VCaP (cell line): ENCODE results near the gene DLL3.

Experiments
- H3K27ac ChIP-seq: fragments of 450-650 bp; 2 replicates; pipeline ENCODE4 v1.5.1; 2017
- TF ChIP-seq, protein P1 (sequence below): fragments of 450-650 bp; conservative IDR thresholded peaks from 2 replicates; pipeline ENCODE4 v1.5.1; 2017; ENCODE audit warnings: mild to moderate bottlenecking, moderate library complexity

DLL3 gene

DNA sequence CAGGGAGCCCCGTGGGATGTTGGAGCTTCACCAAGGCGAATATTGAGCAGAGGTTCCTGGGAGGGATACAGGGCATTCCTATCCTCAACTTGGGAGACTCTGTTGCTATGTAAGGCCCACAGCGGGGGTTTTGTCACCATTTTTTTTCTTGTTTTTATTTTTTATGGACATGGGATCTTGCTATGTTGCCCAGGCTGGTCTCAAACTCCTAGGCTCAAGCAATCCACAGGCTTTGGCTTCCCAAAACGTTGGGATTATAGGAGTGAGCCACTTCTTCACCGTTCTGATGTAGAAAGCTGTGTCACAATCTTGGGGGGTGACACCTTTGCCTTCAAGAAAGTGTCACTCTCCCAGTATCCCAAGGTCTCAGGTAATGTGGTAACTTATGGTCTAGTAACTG is 2.6 kb downstream of the DLL3 start:
- no peak overlapping the region for H3K27ac ChIP-seq
- TF ChIP-seq, protein P1, sequence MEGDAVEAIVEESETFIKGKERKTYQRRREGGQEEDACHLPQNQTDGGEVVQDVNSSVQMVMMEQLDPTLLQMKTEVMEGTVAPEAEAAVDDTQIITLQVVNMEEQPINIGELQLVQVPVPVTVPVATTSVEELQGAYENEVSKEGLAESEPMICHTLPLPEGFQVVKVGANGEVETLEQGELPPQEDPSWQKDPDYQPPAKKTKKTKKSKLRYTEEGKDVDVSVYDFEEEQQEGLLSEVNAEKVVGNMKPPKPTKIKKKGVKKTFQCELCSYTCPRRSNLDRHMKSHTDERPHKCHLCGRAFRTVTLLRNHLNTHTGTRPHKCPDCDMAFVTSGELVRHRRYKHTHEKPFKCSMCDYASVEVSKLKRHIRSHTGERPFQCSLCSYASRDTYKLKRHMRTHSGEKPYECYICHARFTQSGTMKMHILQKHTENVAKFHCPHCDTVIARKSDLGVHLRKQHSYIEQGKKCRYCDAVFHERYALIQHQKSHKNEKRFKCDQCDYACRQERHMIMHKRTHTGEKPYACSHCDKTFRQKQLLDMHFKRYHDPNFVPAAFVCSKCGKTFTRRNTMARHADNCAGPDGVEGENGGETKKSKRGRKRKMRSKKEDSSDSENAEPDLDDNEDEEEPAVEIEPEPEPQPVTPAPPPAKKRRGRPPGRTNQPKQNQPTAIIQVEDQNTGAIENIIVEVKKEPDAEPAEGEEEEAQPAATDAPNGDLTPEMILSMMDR: no peak

DNA sequence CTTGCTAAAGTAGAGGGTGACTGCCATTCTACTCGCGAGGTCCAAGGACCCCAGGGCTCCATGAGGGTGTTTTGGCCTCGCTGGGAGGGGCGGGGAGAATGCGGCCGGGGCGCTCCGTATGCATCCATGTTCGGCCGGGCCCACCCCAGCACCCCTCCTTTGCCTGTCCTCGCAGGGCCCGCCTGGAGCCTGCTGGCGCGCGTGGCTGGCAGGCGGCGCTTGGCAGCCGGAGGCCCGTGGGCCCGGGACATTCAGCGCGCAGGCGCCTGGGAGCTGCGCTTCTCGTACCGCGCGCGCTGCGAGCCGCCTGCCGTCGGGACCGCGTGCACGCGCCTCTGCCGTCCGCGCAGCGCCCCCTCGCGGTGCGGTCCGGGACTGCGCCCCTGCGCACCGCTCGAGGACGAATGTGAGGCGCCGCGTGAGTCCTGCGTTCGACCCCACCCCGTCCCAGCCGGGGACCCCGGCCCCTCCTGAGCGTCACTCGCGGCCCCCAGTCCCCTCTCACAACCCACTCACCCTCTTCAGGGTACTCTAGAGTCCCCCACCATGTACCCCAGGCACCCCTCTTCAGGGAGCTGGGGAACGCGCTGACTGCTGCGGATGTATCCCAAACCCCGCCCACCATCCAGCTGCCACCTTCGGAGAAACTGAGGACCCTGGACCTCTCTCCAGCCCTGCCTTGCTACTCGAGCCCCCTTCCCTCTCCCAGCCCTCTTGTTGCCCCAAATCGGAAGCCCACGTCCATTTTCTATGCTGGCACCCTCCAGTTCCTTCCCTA is 4.1 kb downstream of the DLL3 start:
- TF ChIP-seq, protein P1: peak; percentile 75
- no peak overlapping the region for H3K27ac ChIP-seq

DNA sequence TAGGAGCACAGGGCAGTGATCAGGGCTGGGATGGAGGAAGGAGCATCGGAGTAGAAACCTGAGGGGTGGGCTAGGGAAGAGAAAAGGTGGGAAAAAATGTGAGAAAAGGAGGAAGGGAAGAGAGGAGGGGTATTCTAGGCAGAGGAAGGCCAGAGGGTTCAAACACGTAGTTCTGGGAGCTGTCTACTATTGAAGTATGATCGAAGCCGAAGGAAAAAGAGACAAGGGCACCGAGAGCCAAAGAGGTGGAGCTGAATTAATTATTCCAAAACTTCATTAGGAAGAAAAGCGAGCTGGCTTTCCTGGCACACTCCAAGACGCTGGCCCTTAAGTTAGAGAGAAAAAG is 7.8 kb downstream of the DLL3 start:
- TF ChIP-seq, protein P1: no peak
- peak overlapping the region; percentile 72; the same call in 1 of the 2 replicates for H3K27ac ChIP-seq

DNA sequence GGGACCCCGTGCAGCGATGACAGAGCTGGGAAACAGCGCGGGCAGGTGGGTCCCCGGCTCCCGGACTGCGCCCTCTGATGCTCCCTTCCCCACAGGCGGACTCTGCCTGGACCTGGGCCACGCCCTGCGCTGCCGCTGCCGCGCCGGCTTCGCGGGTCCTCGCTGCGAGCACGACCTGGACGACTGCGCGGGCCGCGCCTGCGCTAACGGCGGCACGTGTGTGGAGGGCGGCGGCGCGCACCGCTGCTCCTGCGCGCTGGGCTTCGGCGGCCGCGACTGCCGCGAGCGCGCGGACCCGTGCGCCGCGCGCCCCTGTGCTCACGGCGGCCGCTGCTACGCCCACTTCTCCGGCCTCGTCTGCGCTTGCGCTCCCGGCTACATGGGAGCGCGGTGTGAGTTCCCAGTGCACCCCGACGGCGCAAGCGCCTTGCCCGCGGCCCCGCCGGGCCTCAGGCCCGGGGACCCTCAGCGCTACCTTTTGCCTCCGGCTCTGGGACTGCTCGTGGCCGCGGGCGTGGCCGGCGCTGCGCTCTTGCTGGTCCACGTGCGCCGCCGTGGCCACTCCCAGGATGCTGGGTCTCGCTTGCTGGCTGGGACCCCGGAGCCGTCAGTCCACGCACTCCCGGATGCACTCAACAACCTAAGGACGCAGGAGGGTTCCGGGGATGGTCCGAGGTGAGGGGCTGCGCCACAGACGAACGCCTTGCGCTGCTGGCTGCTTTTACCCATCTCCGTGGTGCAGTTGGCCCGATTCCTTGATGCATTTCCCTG is 8.4 kb downstream of the DLL3 start:
- TF ChIP-seq, protein P1: no peak
- peak overlapping the region; percentile 72 for H3K27ac ChIP-seq

DNA sequence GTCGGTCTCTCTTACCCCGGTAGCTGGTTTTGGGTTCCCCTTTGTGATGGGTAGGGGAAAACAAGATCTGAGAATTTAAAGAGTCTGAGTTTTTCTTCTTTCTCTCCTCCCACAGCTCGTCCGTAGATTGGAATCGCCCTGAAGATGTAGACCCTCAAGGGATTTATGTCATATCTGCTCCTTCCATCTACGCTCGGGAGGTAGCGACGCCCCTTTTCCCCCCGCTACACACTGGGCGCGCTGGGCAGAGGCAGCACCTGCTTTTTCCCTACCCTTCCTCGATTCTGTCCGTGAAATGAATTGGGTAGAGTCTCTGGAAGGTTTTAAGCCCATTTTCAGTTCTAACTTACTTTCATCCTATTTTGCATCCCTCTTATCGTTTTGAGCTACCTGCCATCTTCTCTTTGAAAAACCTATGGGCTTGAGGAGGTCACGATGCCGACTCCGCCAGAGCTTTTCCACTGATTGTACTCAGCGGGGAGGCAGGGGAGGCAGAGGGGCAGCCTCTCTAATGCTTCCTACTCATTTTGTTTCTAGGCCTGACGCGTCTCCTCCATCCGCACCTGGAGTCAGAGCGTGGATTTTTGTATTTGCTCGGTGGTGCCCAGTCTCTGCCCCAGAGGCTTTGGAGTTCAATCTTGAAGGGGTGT is 9.1 kb downstream of the DLL3 start:
- H3K27ac ChIP-seq: peak overlapping the region; percentile 72
- TF ChIP-seq, protein P1: no peak

DNA sequence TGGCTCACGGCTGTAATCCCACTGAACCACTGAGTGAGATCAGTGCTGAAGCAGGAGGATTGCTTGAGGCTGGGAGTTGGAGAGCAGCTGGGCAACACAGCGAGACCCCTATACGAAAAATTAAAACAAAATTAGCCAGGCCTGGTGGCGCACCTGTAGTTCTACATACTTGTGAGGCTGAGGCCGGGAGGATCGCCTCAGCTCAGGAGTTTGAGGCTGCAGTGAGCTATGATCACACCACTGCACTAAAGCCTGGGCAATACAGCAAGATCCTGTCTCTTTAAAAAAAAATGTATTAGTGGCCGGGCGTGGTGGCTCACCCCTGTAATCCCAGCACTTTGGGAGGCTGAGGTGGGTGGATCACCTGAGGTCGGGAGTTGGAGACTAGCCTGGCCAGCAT is 9.9 kb downstream of the DLL3 start:
- TF ChIP-seq, protein P1: no peak
- no peak overlapping the region for H3K27ac ChIP-seq

DNA sequence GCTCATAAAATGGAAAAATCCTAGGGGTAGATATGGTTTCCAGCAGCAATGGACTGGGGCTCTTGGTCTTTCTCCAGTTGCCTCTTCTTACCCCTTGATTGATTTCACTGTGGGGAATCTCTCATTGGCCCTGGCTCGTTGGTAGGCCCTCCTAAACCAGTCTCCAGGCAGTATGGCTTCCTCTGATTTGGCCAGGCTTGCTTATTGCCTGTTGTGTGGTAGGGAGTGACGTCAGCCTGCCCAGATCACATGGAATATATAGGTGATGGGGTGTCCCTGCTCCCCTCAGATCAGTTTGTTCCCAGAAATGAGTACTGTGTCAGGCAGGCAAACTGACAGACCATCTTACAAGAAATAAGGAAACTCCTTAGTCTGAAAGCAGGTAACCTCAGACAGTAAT is 10.5 kb downstream of the DLL3 start:
- H3K27ac ChIP-seq: no peak overlapping the region
- TF ChIP-seq, protein P1: no peak
